Measurements from ENCODE around the gene MCM3.

DNA sequence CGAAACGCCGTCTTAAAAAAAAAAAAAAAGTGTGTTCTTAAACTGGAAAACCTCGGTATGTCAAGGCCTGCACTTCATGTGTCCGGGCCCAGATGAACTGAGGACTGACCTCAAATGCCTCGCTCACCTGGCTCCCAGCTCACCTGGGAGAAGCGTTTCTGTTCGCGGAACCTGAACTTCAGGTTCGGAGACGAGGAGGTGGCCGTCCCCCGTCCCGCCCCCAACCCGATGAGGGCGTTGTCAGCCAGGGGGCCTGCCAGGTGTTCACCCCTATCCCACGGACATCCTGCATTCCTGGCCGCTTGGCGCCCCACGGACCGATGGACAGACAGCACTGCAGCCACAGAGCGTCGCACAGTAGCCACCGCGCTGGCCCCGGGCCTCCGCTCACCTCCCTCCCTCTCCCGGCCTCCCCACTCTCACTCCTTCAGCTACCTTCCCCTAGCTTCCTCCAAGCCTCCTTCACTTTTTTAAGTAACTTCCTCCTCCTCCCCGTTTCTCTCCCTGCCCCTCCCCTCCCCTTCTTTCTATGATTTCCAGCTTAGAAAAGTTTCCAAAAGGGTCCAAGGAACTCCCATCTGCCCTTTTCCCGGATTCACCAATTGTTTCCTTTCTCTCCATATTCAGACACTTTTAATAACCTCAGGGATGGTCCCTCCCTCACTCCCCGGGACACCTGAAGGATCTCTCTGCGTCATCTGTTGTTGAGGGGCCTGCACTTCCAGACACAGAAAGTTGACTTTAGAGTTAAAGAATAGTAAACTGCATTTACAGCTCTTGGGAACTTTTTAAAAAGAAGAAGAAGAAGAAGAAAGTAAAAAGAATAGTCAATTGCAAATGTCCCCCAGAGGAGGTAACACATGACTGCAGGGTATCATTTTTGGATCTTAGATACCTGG, 22.7 kb upstream of the MCM3 start:
- TF ChIP-seq EP300 (IDR thresholded peaks at IDR 0.05) = no peak
- TF ChIP-seq, protein P1, sequence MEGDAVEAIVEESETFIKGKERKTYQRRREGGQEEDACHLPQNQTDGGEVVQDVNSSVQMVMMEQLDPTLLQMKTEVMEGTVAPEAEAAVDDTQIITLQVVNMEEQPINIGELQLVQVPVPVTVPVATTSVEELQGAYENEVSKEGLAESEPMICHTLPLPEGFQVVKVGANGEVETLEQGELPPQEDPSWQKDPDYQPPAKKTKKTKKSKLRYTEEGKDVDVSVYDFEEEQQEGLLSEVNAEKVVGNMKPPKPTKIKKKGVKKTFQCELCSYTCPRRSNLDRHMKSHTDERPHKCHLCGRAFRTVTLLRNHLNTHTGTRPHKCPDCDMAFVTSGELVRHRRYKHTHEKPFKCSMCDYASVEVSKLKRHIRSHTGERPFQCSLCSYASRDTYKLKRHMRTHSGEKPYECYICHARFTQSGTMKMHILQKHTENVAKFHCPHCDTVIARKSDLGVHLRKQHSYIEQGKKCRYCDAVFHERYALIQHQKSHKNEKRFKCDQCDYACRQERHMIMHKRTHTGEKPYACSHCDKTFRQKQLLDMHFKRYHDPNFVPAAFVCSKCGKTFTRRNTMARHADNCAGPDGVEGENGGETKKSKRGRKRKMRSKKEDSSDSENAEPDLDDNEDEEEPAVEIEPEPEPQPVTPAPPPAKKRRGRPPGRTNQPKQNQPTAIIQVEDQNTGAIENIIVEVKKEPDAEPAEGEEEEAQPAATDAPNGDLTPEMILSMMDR (IDR thresholded peaks at IDR 0.05) = no peak

Data from stomach (tissue), 4 donors.